ENCODE data around the gene MYO10.

DNA sequence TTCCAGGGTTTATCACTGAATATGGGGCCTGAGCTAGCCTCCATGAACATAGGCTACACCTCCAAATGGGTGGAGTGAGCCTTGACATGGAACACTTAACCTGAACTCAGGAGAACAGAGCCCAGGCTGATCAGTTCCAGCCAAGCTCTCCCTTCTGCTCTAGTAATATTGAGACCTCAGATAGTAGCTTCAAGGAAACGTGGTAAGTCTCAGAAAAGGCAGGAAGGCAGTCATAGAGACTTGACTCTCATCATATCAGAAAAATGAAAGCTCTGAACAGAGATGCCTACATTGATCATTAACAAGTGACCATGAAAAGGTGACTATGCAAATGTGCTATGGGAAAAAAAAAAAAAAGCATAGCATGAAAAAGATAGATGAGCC, 40.5 kb upstream of the MYO10 start:
- TF ChIP-seq, protein P1, sequence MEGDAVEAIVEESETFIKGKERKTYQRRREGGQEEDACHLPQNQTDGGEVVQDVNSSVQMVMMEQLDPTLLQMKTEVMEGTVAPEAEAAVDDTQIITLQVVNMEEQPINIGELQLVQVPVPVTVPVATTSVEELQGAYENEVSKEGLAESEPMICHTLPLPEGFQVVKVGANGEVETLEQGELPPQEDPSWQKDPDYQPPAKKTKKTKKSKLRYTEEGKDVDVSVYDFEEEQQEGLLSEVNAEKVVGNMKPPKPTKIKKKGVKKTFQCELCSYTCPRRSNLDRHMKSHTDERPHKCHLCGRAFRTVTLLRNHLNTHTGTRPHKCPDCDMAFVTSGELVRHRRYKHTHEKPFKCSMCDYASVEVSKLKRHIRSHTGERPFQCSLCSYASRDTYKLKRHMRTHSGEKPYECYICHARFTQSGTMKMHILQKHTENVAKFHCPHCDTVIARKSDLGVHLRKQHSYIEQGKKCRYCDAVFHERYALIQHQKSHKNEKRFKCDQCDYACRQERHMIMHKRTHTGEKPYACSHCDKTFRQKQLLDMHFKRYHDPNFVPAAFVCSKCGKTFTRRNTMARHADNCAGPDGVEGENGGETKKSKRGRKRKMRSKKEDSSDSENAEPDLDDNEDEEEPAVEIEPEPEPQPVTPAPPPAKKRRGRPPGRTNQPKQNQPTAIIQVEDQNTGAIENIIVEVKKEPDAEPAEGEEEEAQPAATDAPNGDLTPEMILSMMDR (IDR thresholded peaks at IDR 0.05): no peak
- TF ChIP-seq POLR2AphosphoS5 (IDR thresholded peaks at IDR 0.05) (no peak), EP300 (IDR thresholded peaks at IDR 0.05) (no peak)
